ENCODE measurements around the gene UBE2Q2. TPM values are rescaled to one million over a fixed set of nuclear protein-coding genes. Genes with fewer than 3 reads are reported as not detected.
"Not testable (repeated sequence)": the region's sequence is repeated elsewhere in the genome, so short reads cannot be mapped to it uniquely, and the experiment has no call there.

Gene UBE2Q2
- polyA plus RNA-seq, 3 donors, result 13.6 to 22.1 (median 20.9) TPM

GRCh38 chr15:75868019-75868418, 24.8 kb downstream of the UBE2Q2 start:
- intact Hi-C loops (cut with micrococcal nuclease), result no loop called here
- no peak overlapping the region for H3K27ac ChIP-seq (ENCODE audit: low read depth in 1 of 2, low read length in 2 of 2)
- H4K20me1 ChIP-seq (ENCODE audit: insufficient read depth, low read length), result no peaks in the 10 kb centered on the region
- H2AFZ ChIP-seq (ENCODE audit: insufficient read depth, low read depth, low read length, poor library complexity, severe bottlenecking), result no peak overlapping the region
- no peak for DNase-seq
- peaks cover 62% of the 10 kb centered on the region for H3K79me2 ChIP-seq (ENCODE audit: insufficient read depth, low read length)
- no peaks in the 10 kb centered on the region for H3K9me3 ChIP-seq (replicated peaks in 1 of 2; ENCODE audit: control insufficient read depth in 1 of 2, insufficient read depth in 1 of 2, low read length in 2 of 2)
- Mint-ChIP-seq H3K36me3 (peaks cover 38 to 62% of the 10 kb centered on the region in 2 donors), H3K9me3 (no peaks in the 10 kb centered on the region), H3K4me1 (peaks cover 28% of the 10 kb centered on the region), H3K27ac (no peak overlapping the region), H3K4me3 (no peak overlapping the region), H3K27me3 (ENCODE audit: low read depth in 3 of 3) (no peaks in the 10 kb centered on the region)
- peaks cover 5 to 10% of the 10 kb centered on the region in 2 donors for H3K4me1 ChIP-seq (ENCODE audit: control insufficient read depth in 1 of 2, insufficient read depth in 2 of 2, low read length in 2 of 2)
- H3K27me3 ChIP-seq (ENCODE audit: control insufficient read depth in 2 of 2, insufficient read depth in 2 of 2, low read length in 2 of 2), result no peaks in the 10 kb centered on the region
- no peak overlapping the region for H3K9ac ChIP-seq (ENCODE audit: insufficient read depth, low read length, poor library complexity, severe bottlenecking)
- peaks cover 13 to 60% of the 10 kb centered on the region in 2 donors for H3K36me3 ChIP-seq (replicated peaks in 1 of 2; ENCODE audit: control insufficient read depth in 1 of 2, insufficient read depth in 2 of 2, low read length in 2 of 2)
- WGBS (ENCODE audit: insufficient coverage), result no CpG with 5 or more reads among the region's 3 CpGs
- no peak overlapping the region for H3K4me3 ChIP-seq (replicated peaks in 1 of 3; ENCODE audit: low read depth in 2 of 3, low read length in 3 of 3)
- TF ChIP-seq CTCF (IDR thresholded peaks at IDR 0.05), result no peak
- H3K4me2 ChIP-seq (replicated peaks; ENCODE audit: extremely low read depth, low read length, poor library complexity, severe bottlenecking), result no peak overlapping the region

GRCh38 chr15:75869446-75869845, 26.2 kb downstream of the UBE2Q2 start:
- Mint-ChIP-seq H3K27ac (peak overlapping the region in 1 of 7 donors; percentile 10), H3K27me3 (ENCODE audit: low read depth in 3 of 3) (no peaks in the 10 kb centered on the region), H3K4me1 (peaks cover 23% of the 10 kb centered on the region), H3K9me3 (no peaks in the 10 kb centered on the region), H3K4me3 (no peak overlapping the region), H3K36me3 (peaks cover 43 to 62% of the 10 kb centered on the region in 2 donors)
- H2AFZ ChIP-seq (ENCODE audit: insufficient read depth, low read depth, low read length, poor library complexity, severe bottlenecking), result no peak overlapping the region
- no peak overlapping the region for H3K4me2 ChIP-seq (replicated peaks; ENCODE audit: extremely low read depth, low read length, poor library complexity, severe bottlenecking)
- peaks cover 5 to 10% of the 10 kb centered on the region in 2 donors for H3K4me1 ChIP-seq (ENCODE audit: control insufficient read depth in 1 of 2, insufficient read depth in 2 of 2, low read length in 2 of 2)
- DNase-seq, result no peak
- no peaks in the 10 kb centered on the region for H3K27me3 ChIP-seq (ENCODE audit: control insufficient read depth in 2 of 2, insufficient read depth in 2 of 2, low read length in 2 of 2)
- no peaks in the 10 kb centered on the region for H3K9me3 ChIP-seq (replicated peaks in 1 of 2; ENCODE audit: control insufficient read depth in 1 of 2, insufficient read depth in 1 of 2, low read length in 2 of 2)
- no peak for TF ChIP-seq CTCF (IDR thresholded peaks at IDR 0.05)
- no peak overlapping the region for H3K4me3 ChIP-seq (replicated peaks in 1 of 3; ENCODE audit: low read depth in 2 of 3, low read length in 3 of 3)
- H4K20me1 ChIP-seq (ENCODE audit: insufficient read depth, low read length), result no peaks in the 10 kb centered on the region
- intact Hi-C loops (cut with micrococcal nuclease), result no loop called here
- peaks cover 26 to 71% of the 10 kb centered on the region in 2 donors for H3K36me3 ChIP-seq (replicated peaks in 1 of 2; ENCODE audit: control insufficient read depth in 1 of 2, insufficient read depth in 2 of 2, low read length in 2 of 2)
- H3K9ac ChIP-seq (ENCODE audit: insufficient read depth, low read length, poor library complexity, severe bottlenecking), result no peak overlapping the region
- peak overlapping the region in 1 of 2 donors; percentile 34 for H3K27ac ChIP-seq (ENCODE audit: low read depth in 1 of 2, low read length in 2 of 2)
- peaks cover 48% of the 10 kb centered on the region for H3K79me2 ChIP-seq (ENCODE audit: insufficient read depth, low read length)

GRCh38 chr15:75871589-75871988, 28.3 kb downstream of the UBE2Q2 start:
- WGBS (ENCODE audit: insufficient coverage), result 100% methylated on average over 1 of the region's 1 CpG
- H3K27me3 ChIP-seq (ENCODE audit: control insufficient read depth in 2 of 2, insufficient read depth in 2 of 2, low read length in 2 of 2); intact Hi-C loops (cut with micrococcal nuclease); H3K27me3 Mint-ChIP-seq (ENCODE audit: low read depth in 3 of 3); H3K4me2 ChIP-seq (replicated peaks; ENCODE audit: extremely low read depth, low read length, poor library complexity, severe bottlenecking); DNase-seq; H2AFZ ChIP-seq (ENCODE audit: insufficient read depth, low read depth, low read length, poor library complexity, severe bottlenecking); H3K9me3 ChIP-seq (replicated peaks in 1 of 2; ENCODE audit: control insufficient read depth in 1 of 2, insufficient read depth in 1 of 2, low read length in 2 of 2); H3K4me1 ChIP-seq (ENCODE audit: control insufficient read depth in 1 of 2, insufficient read depth in 2 of 2, low read length in 2 of 2); H3K4me3 ChIP-seq (replicated peaks in 1 of 3; ENCODE audit: low read depth in 2 of 3, low read length in 3 of 3); H3K9ac ChIP-seq (ENCODE audit: insufficient read depth, low read length, poor library complexity, severe bottlenecking); H4K20me1 ChIP-seq (ENCODE audit: insufficient read depth, low read length); H3K9me3 Mint-ChIP-seq; H3K4me3 Mint-ChIP-seq; H3K27ac ChIP-seq (ENCODE audit: low read depth in 1 of 2, low read length in 2 of 2): not testable (repeated sequence)
- peaks cover 27% of the 10 kb centered on the region for H3K79me2 ChIP-seq (ENCODE audit: insufficient read depth, low read length)
- H3K36me3 ChIP-seq (replicated peaks in 1 of 2; ENCODE audit: control insufficient read depth in 1 of 2, insufficient read depth in 2 of 2, low read length in 2 of 2), result peaks cover 42 to 74% of the 10 kb centered on the region in 2 donors
- H3K36me3 Mint-ChIP-seq, result peaks cover 53 to 71% of the 10 kb centered on the region in 2 donors
- peak overlapping the region in 1 of 7 donors; percentile 31 for H3K27ac Mint-ChIP-seq
- H3K4me1 Mint-ChIP-seq, result peaks cover 18% of the 10 kb centered on the region

Measured in CD14-positive monocyte (primary cell).